MG63 (cell line): Measurements from ENCODE around the gene PHF3. TPM values are rescaled to one million over a fixed set of nuclear protein-coding genes. Genes with fewer than 3 reads are reported as not detected.
A peak's percentile ranks its signal among the peaks of the same experiment; 100 is the strongest.

ENCODE experiments used
- DNase-seq: peaks from one replicate; pipeline ENCODE4 v3.0.0-alpha.2; 2020
- H3K27me3 ChIP-seq: fragments of 250-450 bp; sonication (Bioruptor Pico); 2 replicates; pipeline ENCODE4 v1.5.1; 2020; ENCODE audit warnings: mild to moderate bottlenecking, moderate library complexity
- H3K36me3 ChIP-seq: fragments of 250-450 bp; sonication (Bioruptor Pico); 2 replicates; pipeline ENCODE4 v1.5.1; 2020; ENCODE audit warnings: mild to moderate bottlenecking, moderate library complexity
- H3K4me3 ChIP-seq: fragments of 250-450 bp; sonication (Bioruptor Pico); 2 replicates; pipeline ENCODE4 v1.5.1; 2020; ENCODE audit warnings: mild to moderate bottlenecking, moderate library complexity
- H3K9me3 ChIP-seq: fragments of 250-450 bp; sonication (Bioruptor Pico); 2 replicates; pipeline ENCODE4 v1.5.1; 2020; ENCODE audit warnings: mild to moderate bottlenecking, moderate library complexity
- total RNA-seq: library from RNA; depleted of rRNA; stranded (reverse); fragments of >200 nt; shearing (Covaris generic); gene quantifications from 2 replicates; pipeline ENCODE4 v1.2.3, GENCODE V29; 2014; ENCODE audit warnings: low replicate concordance; rRNA removed

Gene PHF3
- total RNA-seq: 10.0 and 25.3 TPM in 2 replicates

GRCh38 chr6:63635588-63636517 is at the start of gene PHF3:
PHF3 (plus strand) TSS chr6:63635802; CDS start chr6:63646552, 10,750 bp downstream.
- no peaks in the 10 kb centered on the region for H3K27me3 ChIP-seq
- DNase-seq: peak; percentile 83

GRCh38 chr6:63589952-63590411 is 45.6 kb upstream of the PHF3 start:
- Histone ChIP-seq H3K9me3 (no peaks in the 10 kb centered on the region), H3K4me3 (no peak overlapping the region), H3K36me3 (no peaks in the 10 kb centered on the region), H3K27me3 (no peaks in the 10 kb centered on the region)
- no peak for DNase-seq

More at GRCh38 chr6:63635588-63636517, at the start of gene PHF3:
- Histone ChIP-seq H3K4me3 (peak within 1 kb of the TSS; percentile 82), H3K36me3 (no peaks in the 10 kb centered on the region), H3K9me3 (no peaks in the 10 kb centered on the region)

DNA sequence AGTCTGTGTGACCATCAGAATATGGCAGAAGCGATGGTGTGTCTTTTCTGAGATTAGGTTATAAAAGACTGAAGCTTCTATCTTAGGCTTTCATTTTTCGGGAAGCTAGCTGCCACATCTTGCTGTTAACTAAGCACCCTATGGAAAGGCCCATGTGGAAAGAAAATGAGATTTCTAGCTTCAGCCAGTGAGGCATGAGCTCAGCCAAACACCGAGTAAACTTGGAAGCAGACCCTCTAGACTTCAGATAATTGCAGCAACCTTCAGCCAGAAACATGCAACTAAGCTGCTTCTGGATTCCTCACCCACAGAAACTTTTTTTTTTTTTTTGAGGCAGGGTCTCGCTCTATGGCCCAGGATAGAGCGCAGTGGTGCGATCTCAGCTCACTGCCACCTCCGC is 42.7 kb upstream of the PHF3 start:
- no peak for DNase-seq
- no peak overlapping the region for H3K4me3 ChIP-seq

DNA sequence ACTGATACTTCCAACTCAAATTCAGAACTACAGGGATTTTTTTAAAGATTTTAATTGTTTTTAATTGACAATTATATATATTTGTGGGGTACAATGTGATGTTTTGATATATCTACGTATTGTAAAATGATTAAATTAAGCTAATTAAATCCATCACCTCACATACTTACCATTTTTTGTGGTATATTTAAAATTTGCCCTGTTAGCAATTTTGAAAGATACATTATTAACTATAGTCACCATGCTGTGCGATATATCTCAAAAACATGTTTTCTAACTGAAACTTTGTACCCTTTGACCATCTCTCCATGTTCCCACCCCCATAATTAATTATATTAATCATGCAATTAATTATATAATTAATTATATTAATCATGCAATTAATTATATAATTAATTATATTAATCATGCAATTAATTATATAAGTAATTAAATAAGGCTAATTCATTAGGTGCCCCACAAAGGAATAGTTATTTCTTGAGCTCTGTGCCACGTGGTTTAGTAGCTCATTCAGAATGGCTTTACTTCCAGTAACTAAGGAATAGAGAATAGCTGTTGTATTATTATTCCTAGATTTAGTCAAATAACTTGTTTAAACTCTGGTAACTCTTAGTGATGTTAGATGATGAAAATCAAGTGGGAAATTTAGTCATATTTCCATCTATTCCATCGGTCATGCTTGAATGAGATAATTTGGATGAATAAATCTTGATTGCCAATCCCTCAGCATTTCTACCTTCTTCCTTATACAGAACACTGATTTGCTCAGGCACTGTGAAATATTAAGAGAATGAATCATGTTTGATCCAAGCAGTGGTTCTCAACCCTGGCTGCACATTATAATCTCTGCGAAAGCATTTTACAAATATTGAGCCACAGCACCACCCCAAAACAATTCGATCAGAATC is 38.2 kb upstream of the PHF3 start:
- Histone ChIP-seq H3K27me3 (no peaks in the 10 kb centered on the region), H3K36me3 (no peaks in the 10 kb centered on the region), H3K9me3 (no peaks in the 10 kb centered on the region), H3K4me3 (no peak overlapping the region)
- no peak for DNase-seq

More for the DNA sequence above, 42.7 kb upstream of the PHF3 start:
- no peaks in the 10 kb centered on the region for H3K9me3 ChIP-seq
- no peaks in the 10 kb centered on the region for H3K36me3 ChIP-seq
- no peaks in the 10 kb centered on the region for H3K27me3 ChIP-seq

- Histone ChIP-seq H3K9me3 (no peaks in the 10 kb centered on the region), H3K36me3 (no peaks in the 10 kb centered on the region), H3K27me3 (no peaks in the 10 kb centered on the region), H3K4me3 (peak overlapping the region; percentile 41)
- peak; percentile 49 for DNase-seq
Observed at GRCh38 chr6:63598049-63599036, 37.3 kb upstream of the PHF3 start.

- Histone ChIP-seq H3K4me3 (no peak overlapping the region), H3K9me3 (no peaks in the 10 kb centered on the region), H3K27me3 (no peaks in the 10 kb centered on the region), H3K36me3 (no peaks in the 10 kb centered on the region)
- no peak for DNase-seq
Observed at GRCh38 chr6:63599243-63599642, 36.4 kb upstream of the PHF3 start.

- no peaks in the 10 kb centered on the region for H3K36me3 ChIP-seq
- no peaks in the 10 kb centered on the region for H3K9me3 ChIP-seq
- no peak for DNase-seq
- no peak overlapping the region for H3K4me3 ChIP-seq
- no peaks in the 10 kb centered on the region for H3K27me3 ChIP-seq
Observed at GRCh38 chr6:63600136-63600535, 35.5 kb upstream of the PHF3 start.

- no peaks in the 10 kb centered on the region for H3K9me3 ChIP-seq
Observed at GRCh38 chr6:63609231-63609630, 26.4 kb upstream of the PHF3 start.

GRCh38 chr6:63610944-63611343 is 24.7 kb upstream of the PHF3 start:
- Histone ChIP-seq H3K4me3 (no peak overlapping the region), H3K9me3 (no peaks in the 10 kb centered on the region)

More at GRCh38 chr6:63609231-63609630, 26.4 kb upstream of the PHF3 start:
- no peaks in the 10 kb centered on the region for H3K36me3 ChIP-seq
- H3K27me3 ChIP-seq: no peaks in the 10 kb centered on the region
- DNase-seq: no peak
- H3K4me3 ChIP-seq: no peak overlapping the region

GRCh38 chr6:63611560-63611959 is 24.0 kb upstream of the PHF3 start:
- no peaks in the 10 kb centered on the region for H3K36me3 ChIP-seq
- no peaks in the 10 kb centered on the region for H3K9me3 ChIP-seq
- H3K4me3 ChIP-seq: no peak overlapping the region
- no peak for DNase-seq
- H3K27me3 ChIP-seq: no peaks in the 10 kb centered on the region

More at GRCh38 chr6:63610944-63611343, 24.7 kb upstream of the PHF3 start:
- no peaks in the 10 kb centered on the region for H3K27me3 ChIP-seq
- H3K36me3 ChIP-seq: no peaks in the 10 kb centered on the region
- DNase-seq: no peak

GRCh38 chr6:63615590-63615989 is 20.0 kb upstream of the PHF3 start:
- Histone ChIP-seq H3K36me3 (no peaks in the 10 kb centered on the region), H3K9me3 (no peaks in the 10 kb centered on the region), H3K4me3 (no peak overlapping the region), H3K27me3 (no peaks in the 10 kb centered on the region)
- DNase-seq: no peak

DNA sequence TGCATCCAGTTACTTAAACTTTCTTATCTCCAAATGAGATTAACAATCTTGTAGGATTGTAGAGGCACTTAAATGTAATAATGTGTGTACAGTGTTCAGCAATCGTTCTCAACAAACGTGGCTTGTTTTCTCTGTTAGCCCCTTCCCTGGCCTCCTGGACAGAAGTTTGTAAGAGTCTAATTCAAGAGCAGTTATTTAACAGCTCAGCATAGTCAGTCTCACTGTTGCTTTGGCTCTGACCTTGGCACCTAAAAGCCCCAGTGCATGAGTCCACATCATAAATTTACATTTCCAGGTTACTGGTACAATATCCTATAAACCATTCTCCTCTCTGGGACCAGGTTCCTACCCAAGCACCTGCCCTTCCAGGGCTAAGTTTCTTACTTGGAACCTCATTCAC is 11.5 kb upstream of the PHF3 start:
- DNase-seq: no peak
- Histone ChIP-seq H3K36me3 (no peaks in the 10 kb centered on the region), H3K4me3 (no peak overlapping the region), H3K27me3 (no peaks in the 10 kb centered on the region), H3K9me3 (no peaks in the 10 kb centered on the region)

DNA sequence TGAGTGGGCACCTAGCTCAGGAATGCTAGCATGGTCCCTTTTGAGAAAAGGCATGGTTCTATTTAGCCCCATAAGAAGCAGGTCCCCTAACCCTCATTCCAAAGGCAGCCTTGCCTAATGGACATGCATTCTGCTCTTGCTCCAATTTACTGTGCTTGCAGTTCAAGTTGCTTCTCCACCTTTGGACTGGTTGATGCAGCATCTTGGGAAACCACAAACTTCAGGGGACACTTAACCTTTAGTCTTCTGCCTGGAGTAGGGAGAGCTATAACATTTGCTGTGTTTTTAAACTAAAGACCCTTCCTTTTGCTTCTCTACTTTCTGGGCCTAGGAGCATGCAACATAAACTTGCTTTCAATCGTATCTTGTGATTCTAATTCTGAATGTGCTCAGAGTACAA is 5.1 kb upstream of the PHF3 start:
- H3K9me3 ChIP-seq: no peaks in the 10 kb centered on the region
- no peak overlapping the region for H3K4me3 ChIP-seq
- no peak for DNase-seq
- H3K36me3 ChIP-seq: no peaks in the 10 kb centered on the region
- H3K27me3 ChIP-seq: no peaks in the 10 kb centered on the region

DNA sequence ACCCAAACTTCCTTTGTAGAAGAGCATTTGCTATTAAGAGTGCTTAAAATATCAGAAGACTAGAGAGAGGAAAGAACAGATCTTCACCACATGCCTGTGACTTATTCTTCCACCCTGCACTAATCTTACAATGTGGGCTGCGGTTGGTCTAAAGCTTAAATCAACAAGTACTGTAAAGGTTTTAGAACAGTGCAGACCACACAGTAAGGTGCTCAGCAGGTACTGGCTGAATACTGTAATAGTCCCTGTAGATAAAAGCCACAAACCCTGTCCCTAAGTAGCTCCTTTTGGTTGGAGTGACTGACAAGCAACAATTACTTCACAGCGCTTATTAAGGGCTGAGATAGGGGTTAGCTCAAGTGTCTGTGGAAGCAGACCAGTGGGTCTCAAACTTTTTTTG is 972 bp upstream of the PHF3 start:
- Histone ChIP-seq H3K4me3 (no peak overlapping the region), H3K27me3 (no peaks in the 10 kb centered on the region), H3K36me3 (no peaks in the 10 kb centered on the region), H3K9me3 (no peaks in the 10 kb centered on the region)
- no peak for DNase-seq

DNA sequence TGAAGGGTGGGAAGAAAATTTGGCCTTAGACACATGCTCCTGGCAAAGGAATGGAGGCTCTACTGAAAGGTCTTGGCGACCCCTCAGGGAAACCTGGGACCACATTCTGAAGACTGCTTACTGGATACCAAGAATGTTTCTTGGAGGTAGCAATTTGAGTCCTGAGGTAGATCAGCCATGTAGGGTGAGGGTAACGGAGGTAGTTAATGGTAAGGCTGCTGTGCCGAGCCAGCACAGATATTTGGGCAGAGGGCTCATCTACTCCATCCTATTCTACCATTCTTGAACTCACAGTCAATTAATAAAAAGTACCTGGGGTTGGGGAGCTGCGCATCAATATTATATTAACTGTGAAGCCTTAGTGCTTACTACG is 401 bp upstream of the PHF3 start:
- Histone ChIP-seq H3K4me3 (peak overlapping the region; percentile 82), H3K9me3 (no peaks in the 10 kb centered on the region), H3K27me3 (no peaks in the 10 kb centered on the region), H3K36me3 (no peaks in the 10 kb centered on the region)
- no peak for DNase-seq

DNA sequence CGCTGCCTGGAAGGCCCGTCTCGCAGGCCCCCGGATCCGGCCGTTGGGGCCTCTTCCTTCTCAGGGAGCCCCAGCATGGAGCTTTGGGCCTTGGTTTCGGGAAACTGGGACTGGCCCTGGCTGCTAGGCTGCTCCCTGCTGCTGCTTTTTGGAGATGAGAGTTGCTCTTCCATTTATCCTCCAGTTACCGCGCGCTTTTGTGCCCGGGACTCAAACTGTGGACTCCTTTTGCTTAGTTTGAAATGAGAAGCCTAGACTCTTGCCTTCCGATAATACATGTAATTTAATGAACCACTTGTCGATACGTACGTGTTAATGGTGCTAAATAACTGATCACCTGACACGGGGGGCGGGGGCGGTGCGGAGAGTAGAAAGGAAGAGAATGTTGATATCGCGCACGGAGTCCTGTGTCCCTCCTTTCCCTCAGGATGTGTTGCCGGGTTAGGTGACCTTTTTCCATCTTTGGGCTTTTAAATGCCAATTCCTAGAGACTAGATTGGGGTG is 968 bp downstream of the PHF3 start:
- Histone ChIP-seq H3K36me3 (no peaks in the 10 kb centered on the region), H3K9me3 (no peaks in the 10 kb centered on the region), H3K4me3 (peak overlapping the region; percentile 82), H3K27me3 (no peaks in the 10 kb centered on the region)
- peak; percentile 34 for DNase-seq
